Testis (tissue), 2 donors: ENCODE measurements around the gene CDK5RAP2.

Source experiments
- POLR2A ChIP-seq: fragments of 450-650 bp; IDR thresholded peaks from one replicate; pipeline ENCODE4 v1.6.1; 2017; ENCODE audit warnings: antibody characterized with exemption, mild to moderate bottlenecking, moderate library complexity
- TF ChIP-seq, protein P1 (sequence below), 3 experiments: fragments of 450-650 bp in 2 of 3; fragments of 200-600 bp in 1 of 3; sonication (generic) in 1 of 3; IDR thresholded peaks; one replicate each; pipeline ENCODE4 v1.5.1; 2016 to 2019; ENCODE audit warnings: antibody characterized with exemption in 3 of 3, mild to moderate bottlenecking in 2 of 3, moderate library complexity in 1 of 3

DNA sequence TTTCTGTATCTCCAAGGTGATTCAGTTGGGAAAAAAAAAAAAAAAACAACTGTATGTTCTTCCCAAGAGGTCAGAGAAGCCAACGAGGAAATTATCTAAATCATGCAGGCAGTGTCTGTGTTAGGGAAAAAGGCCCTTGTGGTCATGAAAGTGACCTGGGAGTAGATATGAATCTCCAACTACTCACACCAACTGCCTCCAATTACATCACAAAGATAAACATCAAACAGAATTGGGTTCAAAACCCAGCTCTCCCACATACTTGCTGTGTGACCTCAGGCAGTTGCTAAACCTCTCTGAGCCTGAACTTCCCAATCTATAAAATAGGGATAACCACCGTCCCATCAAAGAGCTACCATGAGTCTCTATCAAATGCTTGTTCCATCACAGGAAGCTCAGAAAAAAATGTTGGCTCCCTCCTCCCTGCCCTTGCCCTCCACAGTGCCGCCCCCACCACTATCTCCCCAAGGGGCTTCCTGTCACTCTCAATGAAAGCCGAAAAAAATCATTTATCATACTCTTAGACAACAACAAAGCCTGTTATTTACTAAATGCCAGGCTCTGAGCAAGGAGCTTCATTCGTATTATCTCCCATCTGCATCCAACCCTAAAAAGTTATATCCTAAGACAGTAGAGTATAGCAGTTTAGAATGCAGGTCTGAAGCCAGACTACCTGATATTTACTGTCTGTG, 42.9 kb downstream of the CDK5RAP2 start:
- TF ChIP-seq POLR2A, result no peak
- TF ChIP-seq, protein P1, sequence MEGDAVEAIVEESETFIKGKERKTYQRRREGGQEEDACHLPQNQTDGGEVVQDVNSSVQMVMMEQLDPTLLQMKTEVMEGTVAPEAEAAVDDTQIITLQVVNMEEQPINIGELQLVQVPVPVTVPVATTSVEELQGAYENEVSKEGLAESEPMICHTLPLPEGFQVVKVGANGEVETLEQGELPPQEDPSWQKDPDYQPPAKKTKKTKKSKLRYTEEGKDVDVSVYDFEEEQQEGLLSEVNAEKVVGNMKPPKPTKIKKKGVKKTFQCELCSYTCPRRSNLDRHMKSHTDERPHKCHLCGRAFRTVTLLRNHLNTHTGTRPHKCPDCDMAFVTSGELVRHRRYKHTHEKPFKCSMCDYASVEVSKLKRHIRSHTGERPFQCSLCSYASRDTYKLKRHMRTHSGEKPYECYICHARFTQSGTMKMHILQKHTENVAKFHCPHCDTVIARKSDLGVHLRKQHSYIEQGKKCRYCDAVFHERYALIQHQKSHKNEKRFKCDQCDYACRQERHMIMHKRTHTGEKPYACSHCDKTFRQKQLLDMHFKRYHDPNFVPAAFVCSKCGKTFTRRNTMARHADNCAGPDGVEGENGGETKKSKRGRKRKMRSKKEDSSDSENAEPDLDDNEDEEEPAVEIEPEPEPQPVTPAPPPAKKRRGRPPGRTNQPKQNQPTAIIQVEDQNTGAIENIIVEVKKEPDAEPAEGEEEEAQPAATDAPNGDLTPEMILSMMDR (IDR thresholded peaks at IDR 0.05), result no peak
